Measurements from ENCODE around the gene EXOC3L1.

- TF ChIP-seq POLR2A (IDR thresholded peaks at IDR 0.05; ENCODE audit: low read length) = no peak
- TF ChIP-seq GATA1 (IDR thresholded peaks at IDR 0.05; ENCODE audit: low read depth, low read length) = no peak
Measured at GRCh38 chr16:67186550-67186950, 3.4 kb downstream of the EXOC3L1 start.
